Activated CD4-positive, alpha-beta T cell treated with anti-CD3 and anti-CD28 coated beads, Interleukin-2, amount 50 U/mL, for 16 hours (primary cell): Measurements from ENCODE around the gene NRL.
A peak's percentile ranks its signal among the peaks of the same experiment; 100 is the strongest.

Source experiments
- DNase-seq: peaks from one replicate; pipeline ENCODE4 v3.0.0-alpha.2; 2020

NRL gene

DNA sequence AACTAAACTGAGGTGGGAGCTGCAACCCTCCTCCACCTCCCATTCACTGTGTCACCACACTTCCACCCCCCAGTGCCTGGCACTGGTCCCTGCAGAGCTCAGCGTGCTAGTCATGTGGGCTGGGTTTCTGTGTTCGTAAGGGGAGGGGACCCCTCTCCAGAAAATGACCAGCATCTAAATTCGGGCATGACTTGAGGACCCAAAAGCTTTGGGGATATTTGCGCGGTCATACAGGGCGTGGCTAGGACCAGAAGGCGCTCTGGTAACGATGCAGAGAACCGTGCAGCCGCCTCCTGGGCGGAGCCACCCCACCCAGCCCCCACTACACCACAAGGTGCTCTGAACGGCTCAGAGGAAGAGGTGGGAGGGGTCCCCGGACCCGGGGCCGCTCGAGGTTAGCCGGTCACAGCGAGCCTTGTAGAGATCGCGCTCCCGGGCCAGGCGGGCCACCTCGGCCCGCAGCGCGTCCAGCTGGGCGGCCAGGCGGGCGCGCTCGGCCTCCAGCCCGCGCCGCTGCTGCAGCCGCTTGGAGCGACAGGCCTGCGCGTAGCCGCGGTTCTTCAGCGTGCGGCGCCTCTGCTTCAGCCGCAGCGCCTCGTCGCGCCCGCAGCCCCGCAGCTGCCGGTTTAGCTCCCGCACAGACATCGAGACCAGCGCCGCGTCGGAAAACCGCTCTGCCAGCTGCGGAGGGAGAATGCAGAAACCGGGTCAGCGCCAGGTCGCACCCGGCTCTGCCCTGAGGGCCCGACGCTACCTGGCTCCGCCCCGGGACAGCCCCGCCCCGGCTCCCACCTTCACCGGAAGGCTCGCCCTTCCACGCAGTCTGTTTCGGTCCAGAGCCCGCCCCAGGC lies 33.6 kb downstream of the NRL start:
- peak; percentile 71 for DNase-seq

DNA sequence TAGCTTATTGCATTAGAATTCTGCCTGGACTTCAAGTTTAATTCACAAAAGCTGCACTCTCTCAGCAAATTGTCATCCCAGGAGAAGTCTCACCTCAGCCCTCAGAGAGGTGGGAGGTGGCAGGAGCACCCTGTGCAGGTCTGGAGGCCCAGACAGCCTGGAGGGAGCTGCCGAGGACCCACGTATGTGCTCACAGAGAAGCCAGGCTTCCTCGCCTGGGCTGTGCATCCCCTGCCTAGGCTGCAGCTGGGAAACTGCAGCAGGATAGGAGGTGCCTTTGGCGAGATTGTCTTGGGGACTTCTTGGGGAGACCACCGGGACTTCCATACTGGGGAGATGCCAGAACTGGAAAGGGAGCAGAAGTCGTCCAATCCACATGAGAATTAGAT lies 34.6 kb downstream of the NRL start:
- DNase-seq: no peak

DNA sequence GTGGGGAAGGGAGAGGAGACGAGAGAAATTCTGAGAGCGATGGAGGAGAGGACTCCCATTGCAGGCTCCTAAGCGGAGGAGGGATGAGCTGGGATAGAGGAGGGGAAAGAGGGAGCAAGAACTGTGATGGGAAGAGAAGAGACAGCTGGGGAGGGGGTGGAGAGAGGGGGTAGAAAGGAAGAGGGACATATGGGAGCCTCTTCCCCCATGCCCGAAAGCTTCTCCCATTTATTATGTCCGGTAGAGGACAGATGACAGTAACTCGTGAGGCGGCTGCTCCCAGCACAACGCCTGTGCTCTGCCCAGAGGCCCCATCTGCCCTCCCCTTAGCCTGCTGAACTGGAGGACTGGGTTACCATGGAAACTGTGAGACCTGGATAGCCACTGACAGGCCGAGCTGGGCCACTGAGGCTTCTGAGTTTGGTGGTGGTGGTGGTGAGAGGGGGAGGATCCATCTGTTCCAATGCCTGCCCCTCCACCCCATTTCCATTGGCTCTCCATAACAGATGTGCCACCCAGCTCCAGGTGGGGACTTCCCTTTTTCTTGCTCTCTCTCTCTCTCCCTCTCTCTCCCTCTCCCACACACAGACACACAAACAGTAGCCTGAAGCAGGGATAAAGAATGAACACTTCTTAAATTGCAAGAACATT lies 35.1 kb downstream of the NRL start:
- no peak for DNase-seq

DNA sequence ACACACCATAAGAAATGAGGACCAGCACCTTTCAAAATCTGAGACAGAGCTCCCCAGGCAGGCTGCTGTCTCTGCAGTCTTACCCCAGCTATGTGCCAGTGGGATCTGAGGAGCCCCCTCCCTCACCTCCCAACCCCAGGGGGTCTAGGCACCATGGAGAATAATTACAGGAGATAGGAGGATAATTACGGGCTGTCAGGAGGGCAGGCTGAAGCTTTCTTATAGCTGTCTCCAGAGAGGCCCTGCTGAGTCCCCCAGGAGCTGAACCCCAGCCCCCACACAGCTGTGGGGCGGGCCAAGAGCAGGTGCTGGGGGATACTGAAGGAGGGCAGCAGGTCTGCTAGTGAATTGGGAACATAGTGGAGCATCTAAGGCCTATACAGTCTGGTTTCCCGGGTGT lies 36.6 kb downstream of the NRL start:
- DNase-seq: no peak

DNA sequence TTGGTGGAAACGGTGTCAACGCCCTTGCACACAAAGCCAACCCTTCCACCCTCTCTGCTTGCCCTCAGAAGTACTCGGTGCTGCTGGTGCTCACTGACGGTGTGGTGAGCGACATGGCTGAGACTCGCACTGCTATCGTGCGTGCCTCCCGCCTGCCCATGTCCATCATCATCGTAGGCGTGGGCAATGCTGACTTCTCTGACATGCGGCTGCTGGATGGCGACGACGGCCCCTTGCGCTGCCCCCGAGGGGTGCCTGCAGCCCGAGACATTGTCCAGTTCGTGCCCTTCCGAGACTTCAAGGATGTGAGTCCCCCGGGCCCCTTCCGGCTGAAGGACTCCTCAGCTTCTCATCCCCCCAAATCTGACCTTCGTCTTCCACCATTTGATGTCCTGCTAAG lies 37.7 kb downstream of the NRL start:
- DNase-seq: no peak

DNA sequence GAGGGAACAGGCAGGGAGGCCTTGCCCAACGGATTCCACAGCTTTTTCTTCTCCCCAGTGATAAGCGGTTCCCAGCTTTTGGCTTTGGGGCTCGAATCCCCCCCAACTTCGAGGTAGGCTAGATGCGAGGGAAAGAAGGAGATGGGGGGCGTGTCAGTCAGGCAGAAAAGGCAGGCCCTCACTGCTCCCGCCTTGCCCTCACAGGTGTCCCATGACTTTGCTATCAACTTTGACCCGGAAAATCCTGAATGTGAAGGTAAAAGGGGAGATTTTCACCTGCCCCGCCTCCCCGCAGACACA lies 38.5 kb downstream of the NRL start:
- DNase-seq: no peak

DNA sequence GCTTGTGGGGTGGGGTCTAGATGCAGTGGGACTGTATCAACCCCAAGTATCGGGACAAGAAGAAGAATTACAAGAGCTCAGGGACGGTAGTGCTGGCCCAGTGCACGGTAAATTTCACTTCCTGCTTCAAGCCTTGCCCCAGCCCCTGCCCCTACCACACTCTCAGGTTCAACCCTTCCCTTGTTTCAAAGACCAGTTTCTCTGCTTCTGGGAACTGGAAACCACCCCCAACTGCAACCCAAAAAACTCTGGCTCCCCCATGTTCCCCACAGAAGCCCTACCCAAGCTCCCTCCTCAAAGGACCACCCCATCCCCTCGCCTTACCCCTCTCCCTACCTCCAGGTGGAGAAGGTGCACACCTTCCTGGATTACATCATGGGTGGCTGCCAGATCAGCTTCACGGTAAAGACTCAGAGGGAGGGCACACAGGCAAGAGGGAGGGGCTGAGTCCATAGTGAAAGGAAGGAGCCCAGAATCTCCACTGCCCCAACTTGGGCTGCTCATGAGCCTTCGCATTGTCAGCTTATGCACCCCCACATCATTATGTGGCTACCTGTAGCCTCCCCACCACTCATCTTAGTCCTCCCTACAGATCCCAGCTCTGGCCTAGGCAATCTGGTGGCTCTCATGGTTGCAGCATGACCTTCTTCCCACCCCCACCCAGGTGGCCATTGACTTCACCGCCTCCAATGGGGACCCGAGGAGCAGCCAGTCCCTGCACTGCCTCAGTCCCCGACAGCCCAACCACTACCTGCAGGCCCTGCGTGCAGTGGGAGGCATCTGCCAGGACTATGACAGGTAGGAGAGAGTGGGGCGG lies 39.1 kb downstream of the NRL start:
- no peak for DNase-seq

DNA sequence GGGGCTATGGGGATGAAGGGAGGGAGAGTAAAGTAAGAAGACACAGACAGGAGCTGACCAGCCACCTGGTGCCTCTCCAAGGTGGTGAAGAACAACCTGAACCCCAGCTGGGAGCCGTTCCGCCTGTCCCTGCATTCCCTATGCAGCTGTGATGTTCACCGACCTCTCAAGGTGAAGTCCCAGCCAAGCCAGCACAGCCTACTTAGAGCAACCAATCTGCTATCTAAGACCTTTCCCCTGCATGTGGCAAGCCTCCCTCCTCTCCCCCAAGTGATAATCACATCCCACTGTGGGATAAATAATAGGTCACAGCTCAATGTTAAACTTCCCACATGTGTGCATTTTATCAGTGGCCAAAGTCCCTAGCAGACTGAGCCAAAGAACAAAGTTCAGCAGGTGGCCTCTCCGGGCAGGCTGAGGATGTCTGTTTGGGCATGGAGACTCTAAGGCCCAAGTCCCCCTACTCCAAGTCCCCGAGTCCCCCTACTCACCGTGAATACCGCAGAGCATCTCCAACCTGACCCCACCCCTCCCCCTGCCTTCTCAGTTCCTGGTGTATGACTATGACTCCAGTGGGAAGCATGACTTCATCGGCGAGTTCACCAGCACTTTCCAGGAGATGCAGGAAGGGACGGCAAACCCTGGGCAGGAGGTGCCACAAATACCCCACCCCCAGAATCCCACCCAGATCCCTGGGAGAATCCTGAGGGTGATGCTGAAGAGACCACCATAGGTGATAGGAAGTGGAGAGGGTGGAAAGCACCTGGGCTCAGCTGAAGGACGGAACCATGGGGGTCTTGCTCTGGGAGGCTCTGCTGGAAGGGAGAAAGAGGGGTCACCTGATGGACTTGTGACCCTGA lies 39.9 kb downstream of the NRL start:
- DNase-seq: no peak

DNA sequence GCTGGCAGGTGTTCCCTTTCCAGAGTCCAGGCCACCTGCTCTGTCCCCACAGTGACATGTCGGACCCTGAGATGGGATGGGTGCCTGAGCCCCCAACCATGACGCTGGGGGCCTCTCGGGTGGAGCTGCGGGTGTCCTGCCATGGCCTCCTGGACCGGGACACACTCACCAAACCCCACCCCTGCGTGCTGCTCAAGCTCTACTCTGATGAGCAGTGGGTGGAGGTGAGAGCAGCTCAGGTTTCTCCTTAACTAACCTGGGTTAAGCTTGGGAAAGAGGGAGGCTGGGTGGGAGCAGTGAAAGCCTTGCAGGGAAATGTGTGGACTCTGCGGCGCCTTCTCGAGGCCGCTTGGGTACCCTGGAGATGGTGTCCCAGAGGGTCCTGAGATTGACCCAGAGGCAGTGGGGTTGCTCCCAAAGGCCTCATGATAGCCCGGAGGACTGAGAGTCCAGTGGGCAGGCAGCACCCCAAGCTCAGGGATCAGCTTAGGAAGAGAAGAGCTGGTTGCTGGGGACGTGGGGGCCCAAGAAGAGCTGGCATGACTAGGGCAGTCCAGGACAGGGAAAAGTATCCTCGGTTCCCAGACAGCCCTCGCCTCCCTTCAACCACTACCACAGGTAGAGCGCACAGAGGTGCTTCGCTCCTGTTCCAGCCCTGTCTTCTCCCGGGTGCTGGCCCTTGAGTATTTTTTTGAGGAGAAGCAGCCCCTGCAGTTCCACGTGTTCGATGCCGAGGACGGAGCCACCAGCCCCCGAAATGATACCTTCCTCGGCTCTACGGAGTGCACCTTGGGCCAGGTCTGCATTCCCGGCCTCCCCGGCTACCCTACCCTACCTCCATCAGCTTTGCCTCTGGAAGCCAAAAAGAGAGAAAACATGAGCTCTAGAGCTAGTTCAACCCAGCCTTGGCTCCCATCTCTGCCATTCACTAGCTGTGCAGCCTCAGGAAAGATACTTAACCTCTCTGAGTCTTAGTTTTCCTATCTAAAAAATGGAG lies 41.6 kb downstream of the NRL start:
- DNase-seq: no peak

DNA sequence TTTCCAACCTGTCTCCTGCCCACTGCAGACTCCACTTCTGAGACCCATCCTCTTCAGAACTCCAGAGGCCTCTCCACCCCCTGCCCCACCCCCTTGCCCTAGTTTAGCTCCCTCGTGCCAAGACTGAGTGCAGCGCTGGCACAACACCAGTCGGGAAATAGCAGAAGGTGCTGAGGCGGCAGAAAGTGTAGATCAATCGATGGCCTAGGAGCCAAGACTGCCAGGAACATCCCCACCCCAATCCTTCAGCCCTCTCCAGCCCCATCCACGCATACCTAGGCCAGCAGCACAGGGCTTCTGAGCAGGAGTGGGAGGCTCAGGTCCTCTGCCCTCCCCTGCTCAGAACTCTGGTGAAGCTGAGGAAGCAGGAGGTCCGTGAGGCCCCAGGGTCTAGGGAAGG lies 42.3 kb downstream of the NRL start:
- DNase-seq: no peak

DNA sequence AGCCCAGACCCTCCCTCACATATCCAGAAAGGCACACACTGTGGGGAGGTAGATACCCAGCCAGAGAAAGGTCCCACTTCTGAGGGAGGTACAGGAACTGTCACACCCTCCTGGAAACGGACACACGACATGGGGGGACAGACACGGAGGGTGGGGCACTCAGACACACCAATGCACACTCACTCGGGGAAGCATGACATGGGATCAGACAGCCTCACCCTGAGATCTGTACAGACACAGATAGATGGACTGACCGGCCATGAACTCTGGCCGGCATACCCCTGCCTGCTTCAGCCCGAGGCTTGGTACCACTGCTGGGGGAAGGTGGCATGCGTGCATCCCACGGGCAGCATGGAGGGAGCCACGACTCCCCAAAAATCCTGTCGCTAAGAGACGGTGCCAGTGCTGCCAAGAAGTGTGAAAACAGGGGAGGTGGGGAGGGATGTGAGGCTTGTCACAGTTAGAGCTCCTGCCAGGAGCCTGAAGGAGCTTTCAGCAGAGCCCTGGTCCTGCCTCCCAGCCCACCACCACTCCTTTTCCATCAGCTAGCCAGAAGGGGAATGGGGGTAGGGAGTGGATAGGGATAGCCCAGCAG lies 42.8 kb downstream of the NRL start:
- no peak for DNase-seq

DNA sequence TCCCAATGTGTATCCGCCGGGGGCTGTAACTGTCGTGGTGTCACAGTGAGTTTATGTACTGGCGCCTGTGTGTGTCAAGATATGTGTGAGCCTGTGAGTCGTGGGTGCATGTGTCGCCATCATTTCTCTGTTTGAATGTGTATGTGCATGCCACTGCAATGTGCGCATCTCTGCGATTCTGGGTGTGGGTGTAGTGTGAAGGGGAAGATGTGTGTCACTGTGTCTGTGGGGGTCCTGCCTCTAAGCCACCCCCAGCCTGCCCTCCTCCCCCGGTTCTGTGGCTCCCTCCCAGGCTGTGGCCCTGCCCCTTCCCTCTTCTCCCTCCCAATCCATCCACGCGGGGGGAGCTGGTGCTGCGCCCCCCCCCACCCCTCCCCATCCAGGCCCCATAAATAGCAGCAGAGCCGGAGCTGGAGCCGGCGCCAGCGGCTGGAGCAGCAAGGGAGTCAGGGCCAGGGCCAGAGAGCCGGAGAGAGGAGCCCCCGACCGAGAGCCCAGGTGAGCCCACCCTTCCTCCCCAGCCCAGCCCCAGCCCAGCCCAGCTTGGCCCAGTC lies 43.5 kb downstream of the NRL start, which contains the start of gene CPNE6:
Gene CPNE6 (plus strand): TSS at position 419 of the 554 bp plus-strand sequence. CDS start 1,375 bp downstream, outside the sequence.
- DNase-seq: peak; percentile 26

DNA sequence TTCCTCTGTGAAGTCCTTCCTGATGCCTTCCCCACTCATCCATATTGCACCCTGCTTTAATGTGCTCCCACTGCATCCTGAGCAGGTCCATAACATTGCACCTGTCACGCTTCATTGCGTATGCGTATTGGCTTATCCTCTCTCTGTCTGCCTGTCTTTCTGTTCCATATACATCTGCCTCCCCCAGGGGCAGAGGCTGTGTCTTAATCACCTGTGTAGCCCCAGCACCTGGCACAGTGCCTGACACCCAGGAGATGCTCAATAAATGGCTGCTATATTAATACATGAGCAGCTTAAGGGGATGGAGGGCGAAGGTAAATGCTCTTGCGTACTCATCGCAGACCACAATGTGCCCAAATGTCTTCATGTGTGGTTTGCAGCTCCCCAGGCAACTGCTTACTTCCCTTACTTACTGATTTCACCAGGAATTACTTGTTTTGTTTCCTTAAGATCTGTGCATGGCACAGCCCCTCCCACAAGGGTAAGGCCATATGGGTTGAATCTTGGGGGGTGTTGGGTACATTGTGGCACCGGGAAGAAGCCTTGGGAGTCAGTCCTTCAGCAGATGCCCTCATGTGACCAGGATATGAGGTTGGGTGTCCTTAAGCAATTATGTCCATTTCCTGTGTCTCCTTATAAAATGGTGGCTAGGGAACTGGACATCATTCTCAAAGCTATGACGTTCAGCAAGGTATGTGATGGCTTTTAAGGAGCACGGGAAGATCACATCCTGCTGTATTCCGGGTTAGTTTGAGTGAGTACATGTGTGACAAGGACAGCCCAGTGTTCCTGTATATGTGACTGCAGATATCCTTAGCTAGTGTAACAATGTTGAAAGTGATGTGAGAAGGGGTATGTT lies 44.2 kb downstream of the NRL start:
- no peak for DNase-seq

DNA sequence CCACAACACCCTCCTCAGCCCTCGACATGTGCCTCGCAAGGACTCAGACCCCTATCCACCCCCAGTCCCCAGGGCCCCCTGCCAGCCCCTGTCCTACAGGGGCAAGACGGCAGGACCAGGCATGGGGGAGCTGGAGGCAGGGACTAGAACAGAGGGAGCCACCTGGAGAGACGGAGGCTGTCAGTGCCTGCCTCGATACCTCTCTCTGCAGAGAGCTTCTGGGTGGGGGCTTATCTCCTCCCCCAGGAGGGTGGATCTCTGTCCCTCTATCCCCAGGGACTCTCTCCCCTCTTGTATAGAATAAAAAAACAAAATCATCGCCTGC lies 45.4 kb downstream of the NRL start:
- DNase-seq: no peak

DNA sequence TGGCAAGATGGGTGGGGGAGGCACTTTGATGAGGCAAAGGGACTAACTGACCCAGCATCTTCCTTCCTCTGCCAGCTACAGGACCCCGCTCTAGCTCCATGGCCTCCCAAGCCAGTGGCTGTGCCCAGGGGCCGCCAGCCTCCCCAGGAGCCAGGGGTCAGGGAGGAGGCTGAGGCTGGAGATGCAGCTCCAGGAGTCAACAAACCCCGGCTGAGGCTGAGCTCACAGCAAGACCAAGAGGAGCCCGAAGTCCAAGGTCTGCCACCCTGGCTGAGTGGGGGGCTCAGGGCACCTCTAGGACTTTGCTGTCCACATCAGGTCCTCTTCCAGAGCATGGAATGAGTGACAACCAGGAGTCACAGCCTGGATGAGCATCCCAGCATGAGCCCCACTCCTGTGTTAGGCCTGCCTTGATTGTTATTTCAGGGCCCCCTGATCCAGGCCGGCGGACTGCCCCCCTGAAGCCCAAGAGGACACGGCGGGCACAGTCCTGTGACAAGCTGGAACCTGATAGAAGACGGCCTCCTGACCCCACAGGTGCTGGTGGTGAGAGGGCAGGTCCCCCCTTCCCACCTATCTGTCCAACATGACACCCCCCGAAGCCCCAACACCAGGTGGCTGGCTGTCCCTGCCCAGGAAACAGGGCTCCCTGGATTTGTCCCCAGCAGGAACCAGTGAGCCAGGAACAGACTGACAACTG lies 45.9 kb downstream of the NRL start:
- DNase-seq: no peak

DNA sequence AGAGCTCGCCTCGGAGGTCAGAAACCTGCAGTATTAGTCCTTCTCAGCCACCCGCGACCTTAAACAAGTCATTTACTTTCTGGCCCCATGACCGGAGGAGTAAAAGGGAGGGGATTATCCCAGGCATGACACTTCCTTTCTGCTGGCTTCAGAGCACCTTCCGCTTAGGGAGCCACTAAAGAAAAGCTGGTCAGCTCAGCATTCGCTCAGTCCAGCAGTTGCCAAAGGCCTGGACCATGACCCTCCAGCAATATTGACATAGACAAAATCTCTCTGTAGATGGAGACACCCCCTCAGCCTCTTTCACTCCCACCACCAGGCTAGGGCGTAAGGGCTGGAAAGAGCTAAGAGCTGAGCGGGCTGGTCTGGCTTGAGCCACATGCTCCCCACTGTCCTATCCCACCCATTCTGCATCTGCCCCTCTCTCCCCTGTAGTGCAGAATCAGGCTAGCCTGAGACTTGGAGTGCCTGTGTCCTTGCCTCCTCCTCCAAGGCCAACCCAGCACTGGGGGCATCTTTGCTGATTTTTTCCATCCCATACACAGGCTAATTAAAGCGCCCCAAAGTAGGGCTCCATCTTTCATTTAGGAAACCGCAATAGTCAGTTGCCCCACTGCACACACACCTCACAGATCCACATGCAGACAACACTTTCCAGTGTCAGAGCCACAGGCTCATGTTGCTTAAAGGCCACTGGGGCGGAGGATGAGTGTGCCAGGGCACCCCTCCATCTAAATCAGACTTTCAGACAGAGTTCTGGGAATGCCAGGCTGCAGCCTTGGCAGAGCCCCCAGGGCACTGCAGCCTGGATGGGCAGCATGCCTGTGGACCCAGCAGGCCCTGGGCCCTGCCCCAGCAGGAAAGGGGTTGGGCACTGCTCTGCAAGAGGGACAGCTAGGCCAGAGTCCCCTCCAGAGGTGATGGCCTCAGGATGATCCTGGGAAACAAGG lies 47.3 kb downstream of the NRL start:
- no peak for DNase-seq

DNA sequence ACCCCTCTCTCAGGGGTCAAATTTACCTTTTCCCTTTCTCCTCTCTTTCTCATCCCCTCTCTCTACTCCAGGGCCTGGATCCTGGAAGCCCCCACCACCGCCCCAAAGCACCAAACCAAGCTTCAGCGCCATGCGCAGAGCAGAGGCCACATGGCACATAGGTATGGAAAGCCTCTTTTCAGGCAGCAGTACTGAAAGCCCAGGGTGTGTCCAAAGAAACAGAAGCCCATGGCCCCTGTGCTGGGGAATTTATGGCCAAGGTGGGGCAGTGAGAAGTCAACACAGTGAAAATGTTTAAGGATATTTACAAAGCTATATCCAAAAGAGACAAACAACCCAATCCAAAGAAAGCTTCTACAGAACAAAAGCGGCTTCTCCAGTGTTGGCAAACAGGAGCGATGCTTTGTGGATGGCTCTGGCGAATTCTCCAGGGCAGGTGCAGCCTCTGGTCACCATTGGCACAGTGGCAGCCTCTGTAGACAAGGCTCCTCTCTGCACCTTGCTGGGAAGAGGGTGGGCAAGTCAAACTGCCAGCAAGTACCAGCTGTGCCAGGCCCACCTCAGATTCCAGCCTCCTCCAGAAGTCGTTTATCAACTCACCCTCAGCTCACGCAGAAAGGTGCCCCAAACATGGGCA lies 48.1 kb downstream of the NRL start:
- DNase-seq: no peak

DNA sequence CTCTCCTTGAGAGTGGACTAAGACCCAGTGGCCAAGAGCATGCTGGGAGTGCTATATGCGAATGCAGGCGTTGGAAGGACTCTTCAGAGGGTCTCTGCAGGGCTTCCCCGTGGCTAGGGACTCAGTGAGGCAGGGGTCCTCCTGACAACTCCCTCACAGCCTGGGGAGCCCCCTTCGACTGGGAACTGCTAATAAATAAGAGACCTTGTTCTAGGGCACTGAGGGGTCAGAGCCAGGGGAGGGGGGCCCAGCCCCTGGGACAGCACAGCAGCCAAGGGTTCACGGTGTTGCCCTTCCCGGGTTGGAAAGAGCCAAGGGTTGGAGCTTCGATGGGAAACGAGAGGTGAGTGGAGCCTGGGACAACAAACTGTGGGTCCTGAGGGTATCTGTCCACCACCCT lies 49.3 kb downstream of the NRL start:
- no peak for DNase-seq
